WTC11 (cell line): Measurements from ENCODE around the gene DOK7. TPM values are rescaled to one million over a fixed set of nuclear protein-coding genes. Genes with fewer than 3 reads are reported as not detected.

Experiments used
- ATAC-seq: fragments of 200-7000 bp; cut with Tn5 transposase; 2 replicates; pipeline ENCODE4 v1.10.0; 2021; ENCODE audit warnings: mild to moderate bottlenecking, moderate library complexity
- CTCF ChIA-PET: fragments of 300-600 bp; sonication (Branson Sonifier 250); formaldehyde crosslinking; loops from one replicate; lab custom pipeline; 2021; ENCODE audit warnings: antibody characterized with exemption; lab: Charles Lee
- POLR2A ChIA-PET: fragments of 350-600 bp; sonication (Branson Sonifier 250); formaldehyde crosslinking; loops from one replicate; lab custom pipeline; 2021; ENCODE audit warnings: antibody characterized with exemption; lab: Charles Lee
- DNase-seq: peaks from one replicate; pipeline ENCODE4 v3.0.0; 2021; ENCODE audit warnings: low spot score
- H3K27ac Mint-ChIP-seq: 2 replicates; pipeline ENCODE4 v1.8.0; 2021; ENCODE audit warnings: mixed read lengths
- H3K27me3 Mint-ChIP-seq: 2 replicates; pipeline ENCODE4 v1.8.0; 2021; ENCODE audit warnings: low read depth, mild to moderate bottlenecking, moderate library complexity, mixed read lengths
- H3K36me3 Mint-ChIP-seq: 2 replicates; pipeline ENCODE4 v1.8.0; 2021; ENCODE audit warnings: mixed read lengths
- H3K4me1 Mint-ChIP-seq: 2 replicates; pipeline ENCODE4 v1.8.0; 2022; ENCODE audit warnings: mixed read lengths
- H3K4me3 Mint-ChIP-seq: 2 replicates; pipeline ENCODE4 v1.8.0; 2021; ENCODE audit warnings: mild to moderate bottlenecking, moderate library complexity, mixed read lengths
- H3K9me3 Mint-ChIP-seq: 2 replicates; pipeline ENCODE4 v1.8.0; 2021; ENCODE audit warnings: mixed read lengths
- ATF1 ChIP-seq: sonication (generic); formaldehyde crosslinking; IDR thresholded peaks from 2 replicates; pipeline ENCODE4 v1.8.1; 2023; ENCODE audit warnings: mild to moderate bottlenecking, moderate library complexity, missing genetic modification reagents
- ATF6 ChIP-seq: sonication (generic); formaldehyde crosslinking; IDR thresholded peaks from 2 replicates; pipeline ENCODE4 v1.8.1; 2023; ENCODE audit warnings: mild to moderate bottlenecking, missing genetic modification reagents
- EMX1 ChIP-seq: fragments of 250-450 bp; sonication (Bioruptor Pico); IDR thresholded peaks from 2 replicates; pipeline ENCODE4 v1.8.0; 2021; ENCODE audit warnings: mild to moderate bottlenecking
- GTF2I ChIP-seq: fragments of 250-450 bp; sonication (Bioruptor Pico); conservative IDR thresholded peaks from 2 replicates; pipeline ENCODE4 v1.4.0; 2021; ENCODE audit warnings: mild to moderate bottlenecking
- IRF2 ChIP-seq: sonication (generic); formaldehyde crosslinking; IDR thresholded peaks from 2 replicates; pipeline ENCODE4 v1.8.0; 2022; ENCODE audit warnings: low read depth, missing genetic modification reagents, borderline replicate concordance
- JUN ChIP-seq: sonication (generic); formaldehyde crosslinking; IDR thresholded peaks from 2 replicates; pipeline ENCODE4 v1.8.0; 2023; ENCODE audit warnings: mild to moderate bottlenecking, missing genetic modification reagents
- MLX ChIP-seq: sonication (generic); formaldehyde crosslinking; IDR thresholded peaks from 2 replicates; pipeline ENCODE4 v1.8.1; 2023; ENCODE audit warnings: mild to moderate bottlenecking, missing genetic modification reagents, moderate library complexity
- SMAD3 ChIP-seq: sonication (generic); formaldehyde crosslinking; IDR thresholded peaks from 2 replicates; pipeline ENCODE4 v1.8.0; 2022; ENCODE audit warnings: missing genetic modification reagents, mild to moderate bottlenecking, borderline replicate concordance
- TCF7 ChIP-seq: sonication (generic); formaldehyde crosslinking; IDR thresholded peaks from 2 replicates; pipeline ENCODE4 v1.8.0; 2022; ENCODE audit warnings: mild to moderate bottlenecking, low read depth, missing genetic modification reagents, moderate library complexity
- ZNF423 ChIP-seq: fragments of 250-450 bp; sonication (Bioruptor Pico); IDR thresholded peaks from 2 replicates; pipeline ENCODE4 v2.1.2; 2022; ENCODE audit warnings: mild to moderate bottlenecking, moderate library complexity
- ZNF532 ChIP-seq: fragments of 250-450 bp; sonication (Bioruptor Pico); IDR thresholded peaks from 2 replicates; pipeline ENCODE4 v1.9.0; 2021; ENCODE audit warnings: mild to moderate bottlenecking, borderline replicate concordance
- ZNF671 ChIP-seq: fragments of 250-450 bp; sonication (Bioruptor Pico); IDR thresholded peaks from 2 replicates; pipeline ENCODE4 v1.8.0; 2021; ENCODE audit warnings: mild to moderate bottlenecking
- total RNA-seq: library from RNA; stranded (reverse); gene quantifications from 3 replicates; pipeline ENCODE4 v1.2.3, GENCODE V29; 2021
- TF ChIP-seq, protein P1 (sequence below): sonication (generic); formaldehyde crosslinking; IDR thresholded peaks from 2 replicates; pipeline ENCODE4 v1.8.0; 2022; ENCODE audit warnings: mild to moderate bottlenecking, missing genetic modification reagents
- TF ChIP-seq, protein P2 (sequence below): sonication (generic); formaldehyde crosslinking; IDR thresholded peaks from 2 replicates; pipeline ENCODE4 v1.8.1; 2023; ENCODE audit warnings: mild to moderate bottlenecking, missing genetic modification reagents, borderline replicate concordance
- TF ChIP-seq, protein P3 (sequence below): sonication (generic); formaldehyde crosslinking; IDR thresholded peaks from 2 replicates; pipeline ENCODE4 v1.8.0; 2022; ENCODE audit warnings: missing genetic modification reagents
- TF ChIP-seq, protein P4 (sequence below): sonication (generic); formaldehyde crosslinking; IDR thresholded peaks from 2 replicates; pipeline ENCODE4 v1.8.1; 2023; ENCODE audit warnings: mild to moderate bottlenecking, missing genetic modification reagents, moderate library complexity
- TF ChIP-seq, protein P5 (sequence below): fragments of 250-450 bp; sonication (Bioruptor Pico); IDR thresholded peaks from 2 replicates; pipeline ENCODE4 v1.9.0; 2021; ENCODE audit warnings: moderate library complexity, mild to moderate bottlenecking, inconsistent platforms, borderline replicate concordance
- TF ChIP-seq, protein P6 (sequence below): sonication (generic); formaldehyde crosslinking; IDR thresholded peaks from 2 replicates; pipeline ENCODE4 v1.8.1; 2023; ENCODE audit warnings: mild to moderate bottlenecking, moderate library complexity, missing genetic modification reagents

Gene DOK7
- total RNA-seq, 1 experiment from 2014 or later: 0.22 TPM

- H3K27ac Mint-ChIP-seq: no peak overlapping the region
- ATAC-seq (no peak), DNase-seq (no peak)
- H3K9me3 Mint-ChIP-seq: no peaks in the 10 kb centered on the region
- peaks cover 65% of the 10 kb centered on the region for H3K36me3 Mint-ChIP-seq
- H3K4me3 Mint-ChIP-seq: no peak overlapping the region
- CTCF ChIA-PET: interaction anchor here (0.6 to 4.3 kb wide), 39 partner anchors 9 to 428 kb away, joined by 3 to 54 read pairs (median 4); partner anchors contain the start of gene MSANTD1
- peaks cover 4% of the 10 kb centered on the region; the same call in 1 of the 2 replicates for H3K4me1 Mint-ChIP-seq
- POLR2A ChIA-PET: no interaction called here
- no peak for TF ChIP-seq MLX (CRISPR knock-in tag)
- no peak for TF ChIP-seq ATF6 (CRISPR knock-in tag)
- TF ChIP-seq, protein P1, sequence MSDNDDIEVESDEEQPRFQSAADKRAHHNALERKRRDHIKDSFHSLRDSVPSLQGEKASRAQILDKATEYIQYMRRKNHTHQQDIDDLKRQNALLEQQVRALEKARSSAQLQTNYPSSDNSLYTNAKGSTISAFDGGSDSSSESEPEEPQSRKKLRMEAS (CRISPR knock-in tag): no peak
- TF ChIP-seq, protein P2, sequence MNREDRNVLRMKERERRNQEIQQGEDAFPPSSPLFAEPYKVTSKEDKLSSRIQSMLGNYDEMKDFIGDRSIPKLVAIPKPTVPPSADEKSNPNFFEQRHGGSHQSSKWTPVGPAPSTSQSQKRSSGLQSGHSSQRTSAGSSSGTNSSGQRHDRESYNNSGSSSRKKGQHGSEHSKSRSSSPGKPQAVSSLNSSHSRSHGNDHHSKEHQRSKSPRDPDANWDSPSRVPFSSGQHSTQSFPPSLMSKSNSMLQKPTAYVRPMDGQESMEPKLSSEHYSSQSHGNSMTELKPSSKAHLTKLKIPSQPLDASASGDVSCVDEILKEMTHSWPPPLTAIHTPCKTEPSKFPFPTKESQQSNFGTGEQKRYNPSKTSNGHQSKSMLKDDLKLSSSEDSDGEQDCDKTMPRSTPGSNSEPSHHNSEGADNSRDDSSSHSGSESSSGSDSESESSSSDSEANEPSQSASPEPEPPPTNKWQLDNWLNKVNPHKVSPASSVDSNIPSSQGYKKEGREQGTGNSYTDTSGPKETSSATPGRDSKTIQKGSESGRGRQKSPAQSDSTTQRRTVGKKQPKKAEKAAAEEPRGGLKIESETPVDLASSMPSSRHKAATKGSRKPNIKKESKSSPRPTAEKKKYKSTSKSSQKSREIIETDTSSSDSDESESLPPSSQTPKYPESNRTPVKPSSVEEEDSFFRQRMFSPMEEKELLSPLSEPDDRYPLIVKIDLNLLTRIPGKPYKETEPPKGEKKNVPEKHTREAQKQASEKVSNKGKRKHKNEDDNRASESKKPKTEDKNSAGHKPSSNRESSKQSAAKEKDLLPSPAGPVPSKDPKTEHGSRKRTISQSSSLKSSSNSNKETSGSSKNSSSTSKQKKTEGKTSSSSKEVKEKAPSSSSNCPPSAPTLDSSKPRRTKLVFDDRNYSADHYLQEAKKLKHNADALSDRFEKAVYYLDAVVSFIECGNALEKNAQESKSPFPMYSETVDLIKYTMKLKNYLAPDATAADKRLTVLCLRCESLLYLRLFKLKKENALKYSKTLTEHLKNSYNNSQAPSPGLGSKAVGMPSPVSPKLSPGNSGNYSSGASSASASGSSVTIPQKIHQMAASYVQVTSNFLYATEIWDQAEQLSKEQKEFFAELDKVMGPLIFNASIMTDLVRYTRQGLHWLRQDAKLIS (CRISPR knock-in tag): no peak
- no peak for TF ChIP-seq SMAD3 (CRISPR knock-in tag)
- no peak for TF ChIP-seq ZNF671 (CRISPR knock-in tag)
- TF ChIP-seq ZNF423 (CRISPR knock-in tag): no peak
- TF ChIP-seq, protein P3, sequence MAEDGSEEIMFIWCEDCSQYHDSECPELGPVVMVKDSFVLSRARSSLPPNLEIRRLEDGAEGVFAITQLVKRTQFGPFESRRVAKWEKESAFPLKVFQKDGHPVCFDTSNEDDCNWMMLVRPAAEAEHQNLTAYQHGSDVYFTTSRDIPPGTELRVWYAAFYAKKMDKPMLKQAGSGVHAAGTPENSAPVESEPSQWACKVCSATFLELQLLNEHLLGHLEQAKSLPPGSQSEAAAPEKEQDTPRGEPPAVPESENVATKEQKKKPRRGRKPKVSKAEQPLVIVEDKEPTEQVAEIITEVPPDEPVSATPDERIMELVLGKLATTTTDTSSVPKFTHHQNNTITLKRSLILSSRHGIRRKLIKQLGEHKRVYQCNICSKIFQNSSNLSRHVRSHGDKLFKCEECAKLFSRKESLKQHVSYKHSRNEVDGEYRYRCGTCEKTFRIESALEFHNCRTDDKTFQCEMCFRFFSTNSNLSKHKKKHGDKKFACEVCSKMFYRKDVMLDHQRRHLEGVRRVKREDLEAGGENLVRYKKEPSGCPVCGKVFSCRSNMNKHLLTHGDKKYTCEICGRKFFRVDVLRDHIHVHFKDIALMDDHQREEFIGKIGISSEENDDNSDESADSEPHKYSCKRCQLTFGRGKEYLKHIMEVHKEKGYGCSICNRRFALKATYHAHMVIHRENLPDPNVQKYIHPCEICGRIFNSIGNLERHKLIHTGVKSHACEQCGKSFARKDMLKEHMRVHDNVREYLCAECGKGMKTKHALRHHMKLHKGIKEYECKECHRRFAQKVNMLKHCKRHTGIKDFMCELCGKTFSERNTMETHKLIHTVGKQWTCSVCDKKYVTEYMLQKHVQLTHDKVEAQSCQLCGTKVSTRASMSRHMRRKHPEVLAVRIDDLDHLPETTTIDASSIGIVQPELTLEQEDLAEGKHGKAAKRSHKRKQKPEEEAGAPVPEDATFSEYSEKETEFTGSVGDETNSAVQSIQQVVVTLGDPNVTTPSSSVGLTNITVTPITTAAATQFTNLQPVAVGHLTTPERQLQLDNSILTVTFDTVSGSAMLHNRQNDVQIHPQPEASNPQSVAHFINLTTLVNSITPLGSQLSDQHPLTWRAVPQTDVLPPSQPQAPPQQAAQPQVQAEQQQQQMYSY (CRISPR knock-in tag): no peak
- no peak for TF ChIP-seq GTF2I
- TF ChIP-seq EMX1 (CRISPR knock-in tag): no peak
- TF ChIP-seq, protein P4, sequence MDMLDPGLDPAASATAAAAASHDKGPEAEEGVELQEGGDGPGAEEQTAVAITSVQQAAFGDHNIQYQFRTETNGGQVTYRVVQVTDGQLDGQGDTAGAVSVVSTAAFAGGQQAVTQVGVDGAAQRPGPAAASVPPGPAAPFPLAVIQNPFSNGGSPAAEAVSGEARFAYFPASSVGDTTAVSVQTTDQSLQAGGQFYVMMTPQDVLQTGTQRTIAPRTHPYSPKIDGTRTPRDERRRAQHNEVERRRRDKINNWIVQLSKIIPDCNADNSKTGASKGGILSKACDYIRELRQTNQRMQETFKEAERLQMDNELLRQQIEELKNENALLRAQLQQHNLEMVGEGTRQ (CRISPR knock-in tag): no peak
- TF ChIP-seq ZNF532: no peak
- TF ChIP-seq, protein P5, sequence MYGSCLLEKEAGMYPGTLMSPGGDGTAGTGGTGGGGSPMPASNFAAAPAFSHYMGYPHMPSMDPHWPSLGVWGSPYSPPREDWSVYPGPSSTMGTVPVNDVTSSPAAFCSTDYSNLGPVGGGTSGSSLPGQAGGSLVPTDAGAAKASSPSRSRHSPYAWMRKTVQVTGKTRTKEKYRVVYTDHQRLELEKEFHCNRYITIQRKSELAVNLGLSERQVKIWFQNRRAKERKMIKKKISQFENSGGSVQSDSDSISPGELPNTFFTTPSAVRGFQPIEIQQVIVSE: no peak
- TF ChIP-seq JUN: no peak
- TF ChIP-seq ATF1: no peak
- no peak for TF ChIP-seq IRF2 (CRISPR knock-in tag)
- TF ChIP-seq TCF7 (CRISPR knock-in tag): no peak
- TF ChIP-seq, protein P6, sequence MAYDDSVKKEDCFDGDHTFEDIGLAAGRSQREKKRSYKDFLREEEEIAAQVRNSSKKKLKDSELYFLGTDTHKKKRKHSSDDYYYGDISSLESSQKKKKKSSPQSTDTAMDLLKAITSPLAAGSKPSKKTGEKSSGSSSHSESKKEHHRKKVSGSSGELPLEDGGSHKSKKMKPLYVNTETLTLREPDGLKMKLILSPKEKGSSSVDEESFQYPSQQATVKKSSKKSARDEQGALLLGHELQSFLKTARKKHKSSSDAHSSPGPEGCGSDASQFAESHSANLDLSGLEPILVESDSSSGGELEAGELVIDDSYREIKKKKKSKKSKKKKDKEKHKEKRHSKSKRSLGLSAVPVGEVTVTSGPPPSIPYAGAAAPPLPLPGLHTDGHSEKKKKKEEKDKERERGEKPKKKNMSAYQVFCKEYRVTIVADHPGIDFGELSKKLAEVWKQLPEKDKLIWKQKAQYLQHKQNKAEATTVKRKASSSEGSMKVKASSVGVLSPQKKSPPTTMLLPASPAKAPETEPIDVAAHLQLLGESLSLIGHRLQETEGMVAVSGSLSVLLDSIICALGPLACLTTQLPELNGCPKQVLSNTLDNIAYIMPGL (CRISPR knock-in tag): no peak
- H3K27me3 Mint-ChIP-seq: no peaks in the 10 kb centered on the region
Measured at GRCh38 chr4:3514221-3514780, 51.2 kb downstream of the DOK7 start.
